ENCODE results near the gene USP48. TPM values are rescaled to one million over a fixed set of nuclear protein-coding genes. Genes with fewer than 3 reads are reported as not detected.

The USP48 gene
- total RNA-seq, 2 donors from 2014 or later: 72.8 to 130 TPM

GRCh38 chr1:21655748-21656147, 127.2 kb downstream of the USP48 start:
- Mint-ChIP-seq H3K27me3 (peaks cover 4 to 23% of the 10 kb centered on the region in 2 donors), H3K9me3 (no peaks in the 10 kb centered on the region), H3K4me1 (ENCODE audit: low read depth in 2 of 2) (peaks cover 14 to 16% of the 10 kb centered on the region in 2 donors), H3K4me3 (no peak overlapping the region), H3K36me3 (no peaks in the 10 kb centered on the region), H3K27ac (no peak overlapping the region)
- DNase-seq (ENCODE audit: low spot score) (no peak), ATAC-seq (no peak)

GRCh38 chr1:21655259-21655658, 127.7 kb downstream of the USP48 start:
- DNase-seq (ENCODE audit: low spot score): no peak
- Mint-ChIP-seq H3K27me3 (peaks cover 0 to 21% of the 10 kb centered on the region in 2 donors), H3K4me1 (ENCODE audit: low read depth in 2 of 2) (peaks cover 14 to 16% of the 10 kb centered on the region in 2 donors), H3K36me3 (no peaks in the 10 kb centered on the region), H3K27ac (no peak overlapping the region), H3K9me3 (no peaks in the 10 kb centered on the region), H3K4me3 (no peak overlapping the region)
- ATAC-seq: no peak

GRCh38 chr1:21654209-21654608, 128.7 kb downstream of the USP48 start:
- H3K36me3 Mint-ChIP-seq: no peaks in the 10 kb centered on the region
- ATAC-seq: no peak
- H3K9me3 Mint-ChIP-seq: no peaks in the 10 kb centered on the region
- no peak overlapping the region for H3K4me3 Mint-ChIP-seq
- DNase-seq (ENCODE audit: low spot score): no peak
- H3K27me3 Mint-ChIP-seq: peaks cover 3 to 18% of the 10 kb centered on the region in 2 donors
- peaks cover 13 to 14% of the 10 kb centered on the region in 2 donors for H3K4me1 Mint-ChIP-seq (ENCODE audit: low read depth in 2 of 2)
- H3K27ac Mint-ChIP-seq: no peak overlapping the region

- peaks cover 8 to 22% of the 10 kb centered on the region in 2 donors for H3K27me3 Mint-ChIP-seq
- DNase-seq (ENCODE audit: low spot score) (no peak), ATAC-seq (no peak)
- H3K27ac Mint-ChIP-seq: no peak overlapping the region
- H3K4me3 Mint-ChIP-seq: no peak overlapping the region
- H3K36me3 Mint-ChIP-seq: no peaks in the 10 kb centered on the region
- H3K9me3 Mint-ChIP-seq: no peaks in the 10 kb centered on the region
- H3K4me1 Mint-ChIP-seq (ENCODE audit: low read depth in 2 of 2): peaks cover 13 to 14% of the 10 kb centered on the region in 2 donors
These were observed 129.2 kb downstream of the USP48 start for GRCh38 chr1:21653744-21654100.

- peaks cover 13 to 14% of the 10 kb centered on the region in 2 donors for H3K4me1 Mint-ChIP-seq (ENCODE audit: low read depth in 2 of 2)
- no peaks in the 10 kb centered on the region for H3K9me3 Mint-ChIP-seq
- no peak overlapping the region for H3K27ac Mint-ChIP-seq
- ATAC-seq (no peak), DNase-seq (ENCODE audit: low spot score) (no peak)
- no peaks in the 10 kb centered on the region for H3K36me3 Mint-ChIP-seq
- H3K4me3 Mint-ChIP-seq: peak overlapping the region; percentile 69
- peaks cover 13 to 24% of the 10 kb centered on the region in 2 donors for H3K27me3 Mint-ChIP-seq
These were observed 129.8 kb downstream of the USP48 start for GRCh38 chr1:21652937-21653743.

GRCh38 chr1:21652101-21652936, 130.6 kb downstream of the USP48 start:
- Mint-ChIP-seq H3K27ac (no peak overlapping the region), H3K4me1 (ENCODE audit: low read depth in 2 of 2) (peaks cover 14 to 15% of the 10 kb centered on the region in 2 donors), H3K27me3 (peaks cover 13 to 29% of the 10 kb centered on the region in 2 donors), H3K36me3 (no peaks in the 10 kb centered on the region), H3K9me3 (no peaks in the 10 kb centered on the region), H3K4me3 (peak overlapping the region; percentile 69)
- no peak for DNase-seq (ENCODE audit: low spot score)
- no peak for ATAC-seq

GRCh38 chr1:21651214-21652042, 131.5 kb downstream of the USP48 start:
- Mint-ChIP-seq H3K27ac (no peak overlapping the region), H3K9me3 (no peaks in the 10 kb centered on the region), H3K4me1 (ENCODE audit: low read depth in 2 of 2) (peaks cover 14 to 15% of the 10 kb centered on the region in 2 donors), H3K4me3 (peak overlapping the region; percentile 82), H3K27me3 (peaks cover 20 to 27% of the 10 kb centered on the region in 2 donors), H3K36me3 (no peaks in the 10 kb centered on the region)
- ATAC-seq (peak; percentile 74 to 77), DNase-seq (ENCODE audit: low spot score) (no peak)

- Mint-ChIP-seq H3K4me1 (ENCODE audit: low read depth in 2 of 2) (peaks cover 14 to 15% of the 10 kb centered on the region in 2 donors), H3K9me3 (no peaks in the 10 kb centered on the region), H3K36me3 (no peaks in the 10 kb centered on the region), H3K27me3 (peaks cover 23 to 27% of the 10 kb centered on the region in 2 donors), H3K4me3 (no peak overlapping the region), H3K27ac (no peak overlapping the region)
- ATAC-seq (no peak), DNase-seq (ENCODE audit: low spot score) (no peak)
These were observed 132.5 kb downstream of the USP48 start for GRCh38 chr1:21650400-21650799.

- Mint-ChIP-seq H3K36me3 (no peaks in the 10 kb centered on the region), H3K9me3 (no peaks in the 10 kb centered on the region)
These were observed 133.6 kb downstream of the USP48 start for GRCh38 chr1:21649315-21649714.

GRCh38 chr1:21648791-21649190, 134.2 kb downstream of the USP48 start:
- Mint-ChIP-seq H3K9me3 (no peaks in the 10 kb centered on the region), H3K36me3 (no peaks in the 10 kb centered on the region), H3K4me3 (no peak overlapping the region), H3K4me1 (ENCODE audit: low read depth in 2 of 2) (peaks cover 14 to 15% of the 10 kb centered on the region in 2 donors), H3K27me3 (peaks cover 23 to 25% of the 10 kb centered on the region in 2 donors), H3K27ac (no peak overlapping the region)
- DNase-seq (ENCODE audit: low spot score) (no peak), ATAC-seq (no peak)

More at GRCh38 chr1:21649315-21649714, 133.6 kb downstream of the USP48 start:
- Mint-ChIP-seq H3K4me3 (no peak overlapping the region), H3K4me1 (ENCODE audit: low read depth in 2 of 2) (peaks cover 14 to 15% of the 10 kb centered on the region in 2 donors), H3K27me3 (peaks cover 23 to 24% of the 10 kb centered on the region in 2 donors), H3K27ac (no peak overlapping the region)
- DNase-seq (ENCODE audit: low spot score): no peak
- ATAC-seq: no peak

GRCh38 chr1:21648352-21648730, 134.6 kb downstream of the USP48 start:
- DNase-seq (ENCODE audit: low spot score) (no peak), ATAC-seq (no peak)
- Mint-ChIP-seq H3K9me3 (no peaks in the 10 kb centered on the region), H3K36me3 (no peaks in the 10 kb centered on the region), H3K27me3 (peaks cover 25 to 27% of the 10 kb centered on the region in 2 donors), H3K4me1 (ENCODE audit: low read depth in 2 of 2) (peaks cover 14 to 15% of the 10 kb centered on the region in 2 donors), H3K4me3 (no peak overlapping the region), H3K27ac (no peak overlapping the region)

- Mint-ChIP-seq H3K36me3 (no peaks in the 10 kb centered on the region), H3K4me3 (no peak overlapping the region), H3K27ac (no peak overlapping the region), H3K27me3 (peaks cover 25 to 27% of the 10 kb centered on the region in 2 donors), H3K9me3 (no peaks in the 10 kb centered on the region), H3K4me1 (ENCODE audit: low read depth in 2 of 2) (peaks cover 14 to 15% of the 10 kb centered on the region in 2 donors)
- no peak for DNase-seq (ENCODE audit: low spot score)
- ATAC-seq: no peak
These were observed 135.3 kb downstream of the USP48 start for GRCh38 chr1:21647431-21648351.

All from natural killer cell treated with Interleukin-12 subunit alpha and Interleukin-12 subunit beta and Interleukin-15 and Interleukin-18, amount 100 ng/mL, for 72 hours (primary cell).